ENCODE results near the gene ABCA1.
"Not testable (repeated sequence)": the region's sequence is repeated elsewhere in the genome, so short reads cannot be mapped to it uniquely, and the experiment has no call there.

Gene ABCA1, protein sequence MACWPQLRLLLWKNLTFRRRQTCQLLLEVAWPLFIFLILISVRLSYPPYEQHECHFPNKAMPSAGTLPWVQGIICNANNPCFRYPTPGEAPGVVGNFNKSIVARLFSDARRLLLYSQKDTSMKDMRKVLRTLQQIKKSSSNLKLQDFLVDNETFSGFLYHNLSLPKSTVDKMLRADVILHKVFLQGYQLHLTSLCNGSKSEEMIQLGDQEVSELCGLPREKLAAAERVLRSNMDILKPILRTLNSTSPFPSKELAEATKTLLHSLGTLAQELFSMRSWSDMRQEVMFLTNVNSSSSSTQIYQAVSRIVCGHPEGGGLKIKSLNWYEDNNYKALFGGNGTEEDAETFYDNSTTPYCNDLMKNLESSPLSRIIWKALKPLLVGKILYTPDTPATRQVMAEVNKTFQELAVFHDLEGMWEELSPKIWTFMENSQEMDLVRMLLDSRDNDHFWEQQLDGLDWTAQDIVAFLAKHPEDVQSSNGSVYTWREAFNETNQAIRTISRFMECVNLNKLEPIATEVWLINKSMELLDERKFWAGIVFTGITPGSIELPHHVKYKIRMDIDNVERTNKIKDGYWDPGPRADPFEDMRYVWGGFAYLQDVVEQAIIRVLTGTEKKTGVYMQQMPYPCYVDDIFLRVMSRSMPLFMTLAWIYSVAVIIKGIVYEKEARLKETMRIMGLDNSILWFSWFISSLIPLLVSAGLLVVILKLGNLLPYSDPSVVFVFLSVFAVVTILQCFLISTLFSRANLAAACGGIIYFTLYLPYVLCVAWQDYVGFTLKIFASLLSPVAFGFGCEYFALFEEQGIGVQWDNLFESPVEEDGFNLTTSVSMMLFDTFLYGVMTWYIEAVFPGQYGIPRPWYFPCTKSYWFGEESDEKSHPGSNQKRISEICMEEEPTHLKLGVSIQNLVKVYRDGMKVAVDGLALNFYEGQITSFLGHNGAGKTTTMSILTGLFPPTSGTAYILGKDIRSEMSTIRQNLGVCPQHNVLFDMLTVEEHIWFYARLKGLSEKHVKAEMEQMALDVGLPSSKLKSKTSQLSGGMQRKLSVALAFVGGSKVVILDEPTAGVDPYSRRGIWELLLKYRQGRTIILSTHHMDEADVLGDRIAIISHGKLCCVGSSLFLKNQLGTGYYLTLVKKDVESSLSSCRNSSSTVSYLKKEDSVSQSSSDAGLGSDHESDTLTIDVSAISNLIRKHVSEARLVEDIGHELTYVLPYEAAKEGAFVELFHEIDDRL (N-terminal part only)

DNA sequence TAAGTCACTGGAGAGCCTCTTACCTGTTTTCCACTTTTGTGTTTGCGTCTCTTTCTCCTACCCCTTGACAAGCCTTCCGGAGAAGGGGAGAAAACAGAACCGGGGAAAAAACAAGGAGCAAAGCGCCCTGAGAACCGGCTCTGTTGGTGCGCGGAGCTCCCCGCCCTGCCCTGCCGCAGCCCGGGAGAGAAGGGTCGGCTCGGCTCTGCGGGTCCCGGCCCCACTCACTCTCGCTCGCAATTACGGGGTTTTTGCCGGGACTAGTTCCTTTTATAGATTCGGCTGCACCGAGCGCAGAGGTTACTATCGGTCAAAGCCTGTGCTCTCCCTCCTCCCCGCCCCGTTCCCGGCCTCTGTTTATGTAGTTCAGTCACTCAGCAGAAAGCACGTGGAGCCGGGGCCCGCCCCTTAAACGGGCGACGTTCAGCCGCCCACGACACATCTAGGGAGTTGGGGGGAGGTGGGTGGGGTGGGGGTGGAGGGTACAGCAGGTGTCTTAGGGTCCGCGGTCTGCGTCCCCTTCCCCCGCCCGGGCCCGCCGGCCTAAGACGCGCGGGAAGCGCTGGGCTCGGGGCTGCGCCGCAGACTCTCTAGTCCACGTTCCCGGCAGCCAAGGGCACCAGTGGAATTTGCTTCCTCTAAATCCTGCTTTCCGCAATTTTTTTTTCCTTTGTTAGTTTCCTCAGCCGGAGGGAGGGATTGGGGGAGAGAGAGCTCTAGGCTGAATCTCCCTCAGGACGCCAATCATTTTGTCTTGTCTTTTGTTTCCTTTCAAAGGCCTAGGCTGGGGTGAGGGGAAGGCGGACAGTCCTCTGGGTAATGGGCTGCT, at the start of gene ABCA1:
ABCA1 (minus strand) TSS at position 244 of the 829 bp plus-strand sequence. CDS start 24,476 bp downstream, outside the sequence.
- peak; percentile 24 to 70 for DNase-seq

DNA sequence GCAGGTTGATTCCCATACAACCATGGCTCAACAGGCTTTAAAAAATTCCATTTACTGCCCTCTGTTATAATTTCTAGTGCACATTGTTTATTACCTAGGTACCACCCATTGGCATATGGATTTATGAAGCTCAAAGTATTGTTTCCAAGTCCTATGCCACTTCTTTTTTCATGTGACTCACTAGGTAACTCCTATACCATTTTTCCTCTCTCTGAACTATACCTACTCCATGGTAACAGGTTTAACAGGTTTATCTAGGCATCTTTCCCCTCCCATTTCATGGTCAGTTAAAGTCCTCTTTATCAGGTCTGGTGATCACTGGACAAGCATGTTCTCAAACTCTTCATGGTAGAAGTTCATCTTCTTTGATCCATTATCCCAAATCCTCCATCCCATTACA, 49.6 kb upstream of the ABCA1 start:
- no peak for DNase-seq

DNA sequence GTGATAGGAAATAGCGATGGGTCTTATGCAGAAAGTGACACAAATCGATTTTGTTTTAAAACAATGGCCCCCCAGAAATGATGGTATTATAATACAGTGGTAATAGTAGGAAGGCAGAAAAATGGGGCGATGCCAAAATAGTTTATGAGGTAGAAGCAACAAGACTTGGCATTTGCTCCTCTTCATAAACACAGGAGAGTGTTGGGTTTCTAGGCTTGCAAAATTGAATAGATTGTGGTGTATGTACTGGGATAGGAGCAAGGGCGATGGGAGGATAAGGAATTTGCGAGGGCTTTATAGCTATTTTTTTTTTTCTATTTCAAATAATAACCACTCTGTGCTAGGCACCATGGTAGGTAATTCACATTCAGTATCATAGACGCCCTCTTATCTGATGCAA, 49.2 kb upstream of the ABCA1 start:
- no peak for DNase-seq

DNA sequence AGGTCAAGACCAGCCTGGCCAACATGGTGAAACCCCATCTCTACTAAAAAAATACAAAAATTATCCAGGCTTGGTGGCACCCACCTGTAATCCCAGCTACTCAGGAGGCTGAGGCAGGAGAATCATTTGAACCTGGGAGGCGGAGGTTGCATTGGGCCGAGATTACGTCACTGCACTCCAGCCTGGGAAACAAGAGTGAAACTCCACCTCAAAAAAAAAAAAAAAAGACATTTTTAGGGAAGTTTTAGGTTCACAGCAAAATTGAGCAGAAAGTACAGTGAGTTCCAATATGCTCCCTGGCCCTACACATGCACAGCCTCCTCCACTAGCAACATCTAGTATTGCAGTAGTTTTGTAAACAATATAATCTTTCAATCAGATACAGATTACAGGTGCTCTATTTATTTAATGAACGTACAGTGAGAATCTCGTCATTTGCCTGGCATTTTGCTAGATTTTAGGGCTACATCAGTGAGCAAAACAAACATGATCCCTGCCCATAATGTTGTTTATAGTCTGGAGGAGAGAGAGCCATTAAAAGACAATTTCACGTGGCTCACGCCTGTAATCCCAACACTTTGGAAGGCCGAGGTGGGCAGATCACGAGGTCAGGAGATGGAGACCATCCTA, 48.1 kb upstream of the ABCA1 start:
- not testable (repeated sequence) for DNase-seq

DNA sequence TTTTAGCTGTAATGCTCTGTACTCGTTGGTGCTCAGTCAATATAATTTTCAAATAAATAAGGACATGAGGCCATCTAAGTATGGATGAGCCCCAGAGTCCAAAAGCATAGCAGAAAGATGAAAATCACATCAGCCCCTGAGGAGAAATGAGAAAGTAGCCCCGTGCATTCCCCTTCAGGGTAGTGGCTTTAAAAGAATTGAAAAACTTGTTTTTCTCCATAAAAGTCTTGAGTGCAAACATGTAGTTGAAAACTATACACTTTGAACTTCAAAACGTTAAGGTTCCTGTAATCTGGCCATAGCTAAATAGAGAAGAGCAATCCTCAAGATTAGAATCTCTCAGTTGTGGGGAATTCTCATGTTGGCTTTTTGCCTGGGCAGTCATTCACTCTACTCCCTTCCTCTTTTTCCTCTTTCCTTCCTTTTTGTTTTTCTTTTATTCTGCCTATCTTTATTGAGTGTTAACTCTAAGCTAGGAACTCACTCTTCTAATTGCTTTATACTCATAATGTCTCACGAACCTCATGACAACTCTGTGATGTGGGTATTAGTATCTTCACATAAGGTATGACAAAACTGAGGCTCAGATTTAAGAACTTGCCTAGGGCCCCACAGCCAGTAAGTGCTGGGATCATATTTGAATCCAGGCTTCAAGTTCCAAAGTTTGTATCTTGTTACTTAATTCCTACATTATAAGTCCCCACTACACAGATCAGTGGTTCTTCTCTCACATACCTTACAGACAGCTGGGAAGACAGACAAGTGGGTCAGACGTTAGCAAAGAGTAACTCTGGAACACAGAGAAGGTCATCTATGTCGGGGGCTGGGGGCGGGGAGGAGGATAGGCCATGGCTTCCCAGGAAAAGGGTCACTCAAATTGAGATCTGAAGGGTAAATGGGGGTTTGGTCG, 46.4 kb upstream of the ABCA1 start:
- DNase-seq: no peak

DNA sequence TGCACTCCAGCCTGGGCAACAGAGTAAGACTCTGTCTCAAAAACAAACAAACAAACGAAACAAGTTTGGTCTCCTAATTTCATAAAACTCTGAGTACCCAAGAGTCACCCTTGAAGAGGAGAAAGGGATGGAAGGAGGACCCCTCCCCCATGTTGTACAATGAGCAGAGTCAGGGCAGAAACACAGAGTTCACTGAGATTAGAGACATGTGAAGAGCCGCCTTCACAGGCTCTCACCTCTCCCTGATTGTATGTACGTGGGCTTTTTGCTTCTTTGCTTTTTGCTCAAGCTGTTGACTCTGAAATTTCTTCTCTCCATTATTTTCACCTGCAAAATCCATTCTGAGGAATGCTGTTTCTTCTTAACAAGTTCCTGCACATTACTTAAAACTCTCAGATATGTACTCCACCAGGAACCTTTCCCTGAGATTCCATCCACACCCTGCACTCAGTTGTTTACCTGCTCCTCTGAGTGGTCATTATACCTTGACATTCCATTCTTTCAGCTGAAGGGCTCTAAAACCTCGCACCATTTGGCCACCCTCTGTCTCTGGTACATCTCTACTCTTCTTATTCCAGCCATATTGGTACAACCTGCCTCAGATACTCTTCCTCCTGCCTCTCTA, 44.4 kb upstream of the ABCA1 start:
- DNase-seq: no peak

DNA sequence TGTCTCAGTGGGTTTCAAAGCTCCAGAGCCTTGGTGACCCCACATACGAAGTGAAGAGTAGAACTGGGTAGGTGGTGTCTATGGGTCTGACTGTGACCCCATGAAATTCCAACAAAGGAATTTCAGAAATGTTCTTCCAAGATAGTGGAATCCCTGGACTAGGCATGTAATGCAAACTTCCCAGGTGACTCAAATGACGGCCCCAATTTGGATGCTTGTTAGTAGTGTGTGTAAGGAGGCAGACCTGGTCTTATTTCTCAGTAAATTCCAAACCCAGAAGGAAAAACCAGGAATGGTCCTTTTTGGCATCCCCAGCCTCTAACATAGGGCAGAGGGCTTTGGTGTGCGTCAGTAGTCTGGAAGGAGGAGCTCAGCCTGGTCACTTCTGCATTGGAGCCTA, 43.6 kb upstream of the ABCA1 start:
- no peak for DNase-seq

DNA sequence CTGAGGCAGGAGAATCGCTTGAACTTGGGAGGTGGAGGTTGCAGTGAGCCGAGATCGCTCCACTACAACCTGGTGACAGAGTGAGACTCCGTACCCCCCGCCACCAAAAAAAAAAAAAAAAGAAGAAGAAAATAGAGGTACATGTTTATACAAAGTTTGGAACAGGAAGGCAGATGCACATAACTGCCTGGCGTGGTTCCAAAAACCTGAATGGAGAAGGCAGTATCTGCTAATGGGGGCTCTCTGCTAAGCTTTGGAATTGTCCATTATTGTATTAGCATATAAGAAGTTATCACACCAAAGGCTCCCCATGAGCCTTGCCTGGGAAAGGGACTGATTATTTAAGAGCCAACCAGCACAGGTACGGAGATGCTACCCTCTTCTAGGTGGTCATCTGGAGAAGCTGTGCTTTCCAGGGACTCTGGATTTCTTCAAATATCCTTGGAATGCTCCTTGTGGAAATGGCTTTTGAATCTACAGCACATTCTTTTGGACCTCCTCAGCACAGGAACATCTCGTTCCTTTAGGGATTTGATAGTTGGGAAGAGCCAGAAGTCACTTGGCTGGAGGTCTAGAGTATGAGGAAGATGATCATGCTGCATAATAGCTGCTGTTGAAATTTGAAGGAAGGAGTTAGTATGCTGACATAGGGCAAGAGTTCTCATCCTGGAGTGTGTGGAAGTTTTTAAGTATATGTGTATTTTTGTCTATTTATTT, 42.5 kb upstream of the ABCA1 start:
- no peak for DNase-seq

DNA sequence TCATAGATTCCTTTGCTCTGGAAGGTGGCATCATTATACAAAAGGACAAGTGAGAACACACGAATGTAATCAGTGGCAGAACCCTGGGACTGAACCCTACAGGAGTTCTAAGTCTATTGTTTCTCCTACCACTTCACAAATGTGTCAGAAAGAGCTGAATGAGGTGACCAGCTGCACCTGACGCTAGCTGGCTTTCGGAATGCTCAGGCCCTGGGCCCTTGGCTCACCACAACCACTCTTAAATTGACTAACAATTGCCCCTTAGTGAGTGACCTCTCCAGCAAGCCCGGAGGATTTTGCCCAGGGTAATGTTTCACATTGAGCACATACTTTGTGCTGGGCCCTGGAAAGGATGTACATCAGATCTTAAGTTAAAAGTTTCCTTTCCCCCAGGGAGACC, 41.2 kb upstream of the ABCA1 start:
- no peak for DNase-seq

DNA sequence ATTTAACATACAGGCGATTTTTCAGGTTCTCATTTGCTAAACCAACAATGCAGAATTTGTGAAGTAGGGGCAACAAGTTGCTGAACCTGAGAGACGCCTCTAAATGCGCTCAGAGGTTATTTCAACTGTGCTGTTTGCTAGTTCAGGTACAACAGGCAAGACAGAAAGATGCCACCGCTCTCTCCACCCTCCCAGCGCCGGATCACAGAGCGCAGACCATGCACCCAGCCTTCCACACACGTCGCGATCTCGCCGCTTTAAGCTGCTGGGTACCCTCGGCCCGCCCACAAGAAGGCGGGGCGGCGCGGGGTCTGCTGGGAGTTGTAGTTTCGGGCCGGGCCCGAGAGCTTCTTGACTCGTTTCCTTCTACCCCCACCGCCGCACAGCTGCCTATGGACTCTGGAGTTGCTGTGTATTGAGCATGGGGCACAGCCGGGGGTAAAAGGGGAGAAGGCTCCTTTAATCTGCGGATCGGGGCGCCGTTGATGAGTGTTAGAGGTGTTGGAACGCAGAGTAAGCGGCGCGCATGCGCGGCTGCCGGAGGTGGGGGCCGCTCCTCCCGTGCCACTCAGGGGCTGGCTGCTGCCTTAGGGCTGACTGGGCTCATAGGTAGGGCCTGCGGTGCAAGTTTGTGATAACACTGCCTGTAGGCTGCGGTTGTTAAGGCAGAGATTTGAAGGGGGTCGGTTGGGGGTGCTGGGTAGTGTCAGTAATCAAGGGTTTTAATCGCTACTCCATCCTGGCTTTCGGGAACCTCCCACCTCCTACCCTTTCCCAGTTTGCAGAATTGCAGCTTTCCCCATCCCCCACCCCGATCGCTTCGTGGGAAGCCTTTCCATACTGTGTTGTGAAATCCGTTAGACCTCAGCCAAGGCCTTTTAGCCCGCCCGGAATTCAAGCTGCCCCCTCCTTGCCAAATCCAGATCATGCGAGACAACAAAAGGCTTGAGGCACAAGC, 40.3 kb upstream of the ABCA1 start:
- peak; percentile 69 to 84 for DNase-seq

DNA sequence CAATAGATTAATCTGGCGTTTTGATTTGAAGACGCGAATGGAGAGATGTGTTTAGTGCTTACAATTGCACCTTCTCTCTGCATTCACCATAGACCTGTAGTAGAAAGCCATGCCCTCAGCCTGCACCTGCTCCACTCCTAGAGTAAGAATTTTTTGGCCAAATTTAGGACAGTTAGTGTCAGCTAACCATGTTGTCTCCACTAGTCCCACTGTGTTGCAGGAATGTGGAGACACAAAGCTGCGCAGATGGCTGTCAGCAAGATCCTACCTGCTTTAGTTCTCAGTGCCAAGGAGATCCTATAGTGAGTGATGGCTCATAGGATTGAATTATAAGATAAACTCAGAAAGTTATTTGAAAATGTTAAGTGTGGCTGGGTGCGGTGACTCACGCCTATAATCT, 35.1 kb upstream of the ABCA1 start:
- DNase-seq: no peak

DNA sequence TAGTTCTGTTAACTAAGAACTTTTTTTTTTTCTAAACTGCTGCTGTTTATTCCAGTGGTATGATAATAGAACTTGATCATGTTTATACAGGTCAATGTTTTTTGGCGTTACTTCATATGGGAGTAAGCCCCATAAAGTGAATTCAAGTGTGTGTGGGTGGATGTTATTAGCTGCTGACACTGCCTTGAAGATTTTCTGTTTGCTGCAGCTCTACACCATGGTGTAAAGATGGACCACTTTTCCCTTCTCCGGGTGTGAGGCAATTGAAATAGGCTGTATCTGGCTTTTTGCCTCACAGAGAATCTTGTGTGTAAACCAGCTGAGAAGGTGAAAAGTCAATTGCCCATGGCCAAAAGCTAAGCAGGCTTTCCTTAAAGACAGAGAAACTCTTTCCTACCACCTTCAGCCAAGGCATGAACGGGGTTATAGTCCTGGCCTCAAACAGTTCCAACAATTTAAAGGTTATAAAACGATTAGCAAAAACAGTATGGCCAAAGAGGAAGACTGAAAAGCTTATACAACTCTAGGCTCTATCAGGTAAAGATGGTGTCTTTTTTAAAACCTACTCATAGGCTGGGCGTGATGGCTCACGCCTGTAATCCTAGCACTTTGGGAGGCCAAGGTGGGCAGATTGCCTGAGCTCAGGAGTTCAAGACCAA, 33.9 kb upstream of the ABCA1 start:
- DNase-seq: no peak

DNA sequence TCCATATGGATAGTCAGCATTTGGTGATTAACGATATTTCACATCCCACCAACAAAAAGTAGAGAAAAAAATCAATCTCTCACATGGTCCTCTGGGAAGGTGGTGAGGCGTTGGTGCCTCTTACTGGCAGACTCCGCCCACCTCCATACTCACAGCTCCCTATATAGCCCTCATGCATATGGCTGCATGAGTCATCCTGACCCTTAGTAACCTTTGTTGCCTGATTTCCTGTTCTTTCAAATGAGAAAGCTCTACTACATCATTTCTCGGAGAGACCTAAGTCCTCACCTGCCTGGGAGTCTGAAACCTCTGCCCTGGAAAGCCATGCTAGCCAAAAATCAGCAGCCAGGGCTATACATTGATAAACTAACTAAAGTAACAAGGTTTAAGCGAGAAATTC, 33.3 kb upstream of the ABCA1 start:
- peak in 1 of 2 donors; percentile 75 for DNase-seq

DNA sequence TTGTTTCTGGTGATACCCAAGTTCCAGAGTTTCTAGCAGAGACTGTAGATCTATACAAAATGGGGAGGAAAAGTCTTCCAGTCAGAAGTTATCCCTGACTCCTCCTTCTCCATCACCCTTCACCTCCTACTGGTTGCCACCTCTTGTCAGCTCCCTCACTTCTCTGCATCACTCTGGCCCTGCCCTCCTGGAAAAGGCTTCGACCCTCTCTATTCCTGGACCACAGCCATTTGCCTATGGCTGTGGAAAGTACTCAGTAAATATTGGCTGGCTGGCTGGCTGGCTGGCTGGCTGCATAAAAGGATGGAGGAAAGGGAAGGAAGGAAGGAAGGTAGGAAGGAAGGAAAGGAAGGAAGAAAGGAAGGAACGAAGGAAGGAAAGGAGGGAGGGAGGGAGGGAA, 32.7 kb upstream of the ABCA1 start:
- DNase-seq: no peak

DNA sequence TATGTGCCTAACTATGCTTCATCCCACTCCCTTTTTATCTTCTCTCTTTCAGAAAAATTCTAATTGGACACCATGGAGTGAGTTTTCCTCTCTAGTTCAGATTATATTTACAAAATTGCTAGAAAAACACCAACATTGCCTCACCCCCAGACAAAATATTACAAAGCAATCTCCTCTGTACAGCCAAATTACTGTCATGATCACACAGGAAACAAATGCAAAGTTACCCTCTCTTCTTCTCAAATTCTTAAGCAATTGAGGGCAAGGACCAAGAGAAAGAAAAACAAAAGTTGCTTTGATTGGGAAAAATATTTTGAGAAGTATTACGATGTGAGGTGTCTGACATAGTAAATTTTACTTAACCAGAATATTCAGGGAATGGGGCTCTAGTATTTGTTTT, 30.8 kb upstream of the ABCA1 start:
- DNase-seq: no peak

DNA sequence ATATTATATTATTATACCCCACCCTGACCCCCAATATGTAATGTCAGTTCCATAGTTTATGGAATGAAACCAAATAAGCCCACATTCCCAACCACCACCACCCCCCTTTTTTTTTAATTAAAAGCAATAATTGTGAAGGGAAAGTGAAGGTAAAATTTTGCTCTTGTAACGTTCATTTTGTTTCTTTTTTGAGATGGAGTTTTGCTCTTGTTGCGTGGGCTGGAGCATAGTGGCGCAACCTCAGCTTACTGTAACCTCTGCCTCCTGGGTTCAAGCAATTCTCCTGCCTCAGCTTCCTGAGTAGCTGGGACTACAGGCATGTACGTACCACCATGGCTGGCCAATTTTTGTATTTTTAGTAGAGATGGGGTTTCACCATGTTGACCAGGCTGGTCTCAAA, 30.1 kb upstream of the ABCA1 start:
- DNase-seq: not testable (repeated sequence)

DNA sequence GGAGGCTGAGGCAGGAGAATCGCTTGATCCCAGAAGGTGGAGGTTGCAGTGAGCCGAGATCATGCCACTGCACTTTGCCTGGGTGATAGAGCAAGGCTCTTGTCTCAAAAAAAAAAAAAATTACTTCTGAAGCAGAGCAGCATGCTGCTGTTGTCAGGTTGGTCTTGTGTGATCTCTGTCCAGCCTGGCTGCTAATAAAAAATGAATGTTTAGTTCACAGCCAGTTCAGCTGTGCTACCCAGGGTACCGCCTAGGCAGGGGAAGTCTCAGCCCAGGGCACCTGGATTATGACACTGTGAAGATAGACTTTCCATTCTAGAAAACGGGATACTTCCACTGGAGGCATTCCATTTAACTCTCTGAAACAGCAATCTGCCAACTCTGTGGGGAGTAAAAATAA, 23.5 kb upstream of the ABCA1 start:
- no peak for DNase-seq

DNA sequence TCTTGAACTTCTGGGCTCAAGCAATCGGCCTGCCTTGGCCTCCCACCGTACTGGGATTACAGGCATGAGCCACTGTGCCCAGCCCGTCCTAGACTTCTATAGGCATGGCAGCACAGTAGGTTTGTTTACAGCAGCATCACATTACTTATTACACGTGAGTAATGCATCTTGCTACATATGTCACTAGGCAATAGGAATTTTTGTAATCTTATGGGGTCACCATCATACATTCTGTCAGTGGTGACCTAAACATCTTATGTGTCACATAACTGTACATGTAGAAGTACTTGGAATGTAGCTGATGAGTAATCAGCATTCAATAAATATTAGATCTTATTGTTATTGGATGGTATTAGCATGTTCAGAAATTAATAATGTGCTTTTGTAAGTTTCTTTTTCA, 22.9 kb upstream of the ABCA1 start:
- DNase-seq: no peak
